Sigmoid colon (tissue), 7 donors: ENCODE data around the gene DAAM1. TPM values are rescaled to one million over a fixed set of nuclear protein-coding genes. Genes with fewer than 3 reads are reported as not detected.

Experiments used
- DNase-seq: peaks from one replicate; pipeline ENCODE4 v3.0.0-alpha.2; 2019
- H3K27ac ChIP-seq, 4 donors: fragments of 200-600 bp; sonication (generic); one replicate each; pipeline ENCODE4 v1.5.1; 2016 to 2019; ENCODE audit warnings: mild to moderate bottlenecking in 1 of 4
- H3K27me3 ChIP-seq, 3 donors: fragments of 200-600 bp; sonication (generic); one replicate each; pipeline ENCODE4 v1.5.1; 2019; ENCODE audit warnings: mild to moderate bottlenecking in 1 of 3
- H3K36me3 ChIP-seq, 4 donors: fragments of 200-600 bp; sonication (generic); one replicate each; pipeline ENCODE4 v1.5.1; 2016 to 2019
- H3K4me1 ChIP-seq, 4 donors: fragments of 200-600 bp; sonication (generic); one replicate each; pipeline ENCODE4 v1.5.1; 2017 to 2019
- H3K4me3 ChIP-seq, 4 donors: fragments of 200-600 bp; sonication (generic); one replicate each; pipeline ENCODE4 v1.5.1; 2017 to 2019; ENCODE audit warnings: mild to moderate bottlenecking in 2 of 4, moderate library complexity in 1 of 4
- H3K9me3 ChIP-seq, 4 donors: fragments of 200-600 bp in 3 of 4; sonication (generic) in 3 of 4; one replicate each; pipeline versions ENCODE4 v1.5.1 to v1.6.1; 2013 to 2019
- CTCF ChIP-seq, 4 experiments: fragments of 450-650 bp in 3 of 4; fragments of 200-600 bp in 1 of 4; IDR thresholded peaks; one replicate each; pipeline ENCODE4 v1.5.1; 2016 to 2019; ENCODE audit warnings: antibody characterized with exemption in 4 of 4, mild to moderate bottlenecking in 3 of 4, moderate library complexity in 2 of 4
- EP300 ChIP-seq, 4 donors: sonication (generic); formaldehyde crosslinking; IDR thresholded peaks; one replicate each; pipeline ENCODE4 v1.6.1; 2017; ENCODE audit warnings: antibody characterized with exemption in 4 of 4
- POLR2A ChIP-seq, 2 donors: fragments of 450-650 bp; IDR thresholded peaks; one replicate each; pipeline ENCODE4 v1.6.1; 2016; ENCODE audit warnings: antibody characterized with exemption in 2 of 2, mild to moderate bottlenecking in 2 of 2, moderate library complexity in 2 of 2
- POLR2AphosphoS5 ChIP-seq, 4 donors: sonication (generic); formaldehyde crosslinking; IDR thresholded peaks; one replicate each; pipeline ENCODE4 v1.6.1; 2017; ENCODE audit warnings: antibody characterized with exemption in 4 of 4
- WGBS, 2 donors: extraction: QIAGEN DNeasy Blood & Tissue Kit; methylation state at CpG; one replicate each; pipeline ENCODE4 v1.1.7; 2013; 5-methylcytosine and 5-hydroxymethylcytosine counted together
- intact Hi-C: fragments of 100-400 bp; cut with DNase I; formaldehyde crosslinking; loops from one replicate; pipeline ENCODE4 v1.15.1; 2023
- polyA plus RNA-seq, 3 donors: library from polyadenylated mRNA; stranded (reverse); fragments of 200-250 nt; gene quantifications; one replicate each; pipeline ENCODE4 v1.2.3, GENCODE V29; 2013
- total RNA-seq, 4 donors: library from RNA; depleted of rRNA; stranded (reverse); fragments of >200 nt; gene quantifications; one replicate each; pipeline ENCODE4 v1.1.0, GENCODE V29; 2016
- donor health status: healthy with polysubstance abuse.
- donor health status: Bipolar disorder and iron deficiency.
- donor health status: healthy.

Gene DAAM1
- total and polyA plus RNA-seq, 7 donors = 11.4 to 77.8 (median 47.5) TPM

- no peak for DNase-seq
- H3K4me3 ChIP-seq = no peak overlapping the region
- no peaks in the 10 kb centered on the region for H3K36me3 ChIP-seq
- intact Hi-C loops = loop anchor here (5.0 kb wide), 1 partner anchor 119 kb away; no protein-coding TSS in a partner anchor
- H3K9me3 ChIP-seq = no peaks in the 10 kb centered on the region
- H3K4me1 ChIP-seq = peaks cover 0 to 100% (median 93%) of the 10 kb centered on the region in 4 donors
- WGBS, 2 donors = 44 to 79% methylated on average over 7 of the region's 7 CpGs
- H3K27me3 ChIP-seq = no peaks in the 10 kb centered on the region
- TF ChIP-seq EP300 (IDR thresholded peaks at IDR 0.05) (no peak), POLR2A (IDR thresholded peaks at IDR 0.05) (no peak), POLR2AphosphoS5 (IDR thresholded peaks at IDR 0.05) (no peak), CTCF (IDR thresholded peaks at IDR 0.05) (no peak)
- peak overlapping the region; percentile 65 to 79 (median 76) for H3K27ac ChIP-seq
These were observed 25.2 kb downstream of the DAAM1 start for GRCh38 chr14:59213368-59214315.

- Histone ChIP-seq H3K36me3 (no peaks in the 10 kb centered on the region), H3K27ac (peak overlapping the region; percentile 65 to 79 (median 76)), H3K4me1 (peaks cover 0 to 100% (median 96%) of the 10 kb centered on the region in 4 donors), H3K27me3 (no peaks in the 10 kb centered on the region), H3K9me3 (no peaks in the 10 kb centered on the region), H3K4me3 (no peak overlapping the region)
- intact Hi-C loops = loop anchor here (5.0 kb wide), 1 partner anchor 117 kb away; no protein-coding TSS in a partner anchor
- TF ChIP-seq POLR2A (IDR thresholded peaks at IDR 0.05) (no peak), CTCF (IDR thresholded peaks at IDR 0.05) (no peak), POLR2AphosphoS5 (IDR thresholded peaks at IDR 0.05) (no peak), EP300 (IDR thresholded peaks at IDR 0.05) (no peak)
- DNase-seq = no peak
- 84 to 87% methylated on average over 3 of the region's 3 CpGs for WGBS, 2 donors
These were observed 26.3 kb downstream of the DAAM1 start for GRCh38 chr14:59214702-59215302.

GRCh38 chr14:59215322-59215721, 26.9 kb downstream of the DAAM1 start:
- H3K4me3 ChIP-seq = no peak overlapping the region
- peaks cover 0 to 100% (median 95%) of the 10 kb centered on the region in 4 donors for H3K4me1 ChIP-seq
- no peaks in the 10 kb centered on the region for H3K36me3 ChIP-seq
- WGBS, 2 donors = 46 to 54% methylated on average over 7 of the region's 7 CpGs
- TF ChIP-seq POLR2AphosphoS5 (IDR thresholded peaks at IDR 0.05) (peak; percentile 49 to 79 (median 71)), EP300 (IDR thresholded peaks at IDR 0.05) (peak in 1 of 4 donors; percentile 25), CTCF (IDR thresholded peaks at IDR 0.05) (no peak)
- peak overlapping the region; percentile 65 to 79 (median 76) for H3K27ac ChIP-seq
- intact Hi-C loops = no loop called here
- peak; percentile 95 for DNase-seq
- H3K9me3 ChIP-seq = no peaks in the 10 kb centered on the region
- no peaks in the 10 kb centered on the region for H3K27me3 ChIP-seq

GRCh38 chr14:59215757-59216156, 27.3 kb downstream of the DAAM1 start:
- 73 to 88% methylated on average over 4 of the region's 4 CpGs for WGBS, 2 donors
- intact Hi-C loops = no loop called here
- Histone ChIP-seq H3K36me3 (no peaks in the 10 kb centered on the region), H3K27ac (peak overlapping the region; percentile 65 to 79 (median 76)), H3K4me3 (no peak overlapping the region), H3K9me3 (no peaks in the 10 kb centered on the region), H3K27me3 (no peaks in the 10 kb centered on the region), H3K4me1 (peaks cover 0 to 100% (median 93%) of the 10 kb centered on the region in 4 donors)
- no peak for DNase-seq
- TF ChIP-seq POLR2A (IDR thresholded peaks at IDR 0.05) = no peak
- TF ChIP-seq CTCF (IDR thresholded peaks at IDR 0.05) = no peak
- TF ChIP-seq POLR2AphosphoS5 (IDR thresholded peaks at IDR 0.05) = no peak
- no peak for TF ChIP-seq EP300 (IDR thresholded peaks at IDR 0.05)
